Loucy (cell line): Measurements from ENCODE around the gene RAD54L.
"Not testable (repeated sequence)": the region's sequence is repeated elsewhere in the genome, so short reads cannot be mapped to it uniquely, and the experiment has no call there.

Source experiments
- H2AFZ ChIP-seq: fragments of 200-600 bp; sonication (generic); 2 replicates; pipeline ENCODE4 v1.6.0; 2016; ENCODE audit warnings: antibody characterized with exemption, mild to moderate bottlenecking, low read length, moderate library complexity
- H3F3A ChIP-seq: fragments of 200-600 bp; 2 replicates; pipeline ENCODE4 v1.6.0; 2016; ENCODE audit warnings: antibody characterized with exemption, low read depth, mild to moderate bottlenecking
- H3K27me3 ChIP-seq: fragments of 200-600 bp; sonication (generic); 2 replicates; pipeline ENCODE4 v1.6.1; 2014; ENCODE audit warnings: low read length, mild to moderate bottlenecking; ENCODE audit not compliant: insufficient read depth, poor library complexity, severe bottlenecking
- H3K36me3 ChIP-seq: fragments of 200-600 bp; sonication (generic); 2 replicates; pipeline ENCODE4 v1.6.1; 2016; ENCODE audit warnings: low read length; ENCODE audit not compliant: insufficient read depth
- H3K4me1 ChIP-seq: fragments of 200-600 bp; sonication (generic); 2 replicates; pipeline ENCODE4 v1.5.1; 2014; ENCODE audit warnings: low read length, mild to moderate bottlenecking; ENCODE audit not compliant: insufficient read depth, poor library complexity, severe bottlenecking
- H3K4me2 ChIP-seq: fragments of 200-600 bp; sonication (generic); 2 replicates; pipeline ENCODE4 v1.6.0; 2014; ENCODE audit warnings: antibody characterized with exemption, low read length, low read depth, mild to moderate bottlenecking; ENCODE audit not compliant: poor library complexity, severe bottlenecking
- H3K4me3 ChIP-seq: fragments of 200-600 bp; sonication (generic); 2 replicates; pipeline ENCODE4 v1.5.1; 2014; ENCODE audit warnings: low read length, mild to moderate bottlenecking, mixed read lengths; ENCODE audit not compliant: poor library complexity, severe bottlenecking
- H3K79me2 ChIP-seq: fragments of 200-600 bp; sonication (generic); 2 replicates; pipeline ENCODE4 v1.6.1; 2014; ENCODE audit warnings: low read length; ENCODE audit not compliant: insufficient read depth
- H3K9ac ChIP-seq: fragments of 200-600 bp; sonication (generic); 2 replicates; pipeline ENCODE4 v1.6.0; 2014; ENCODE audit warnings: mild to moderate bottlenecking, low read depth, low read length, moderate library complexity; ENCODE audit not compliant: poor library complexity, severe bottlenecking
- H3K9me2 ChIP-seq: fragments of 200-600 bp; sonication (generic); replicated peaks from 2 replicates; pipeline ENCODE4 v1.6.1; 2016; ENCODE audit warnings: low read depth, low read length, mixed read lengths
- H3K9me3 ChIP-seq: fragments of 200-600 bp; sonication (generic); 2 replicates; pipeline ENCODE4 v1.6.1; 2014; ENCODE audit warnings: mild to moderate bottlenecking, antibody characterized with exemption, low read length, low read depth; ENCODE audit not compliant: insufficient read depth
- H4K20me1 ChIP-seq: fragments of 200-600 bp; sonication (generic); 2 replicates; pipeline ENCODE4 v1.6.0; 2014; ENCODE audit warnings: antibody characterized with exemption, low read length, mild to moderate bottlenecking; ENCODE audit not compliant: insufficient read depth, poor library complexity, severe bottlenecking
- EZH2phosphoT487 ChIP-seq: fragments of 200-600 bp; IDR thresholded peaks from 2 replicates; pipeline ENCODE4 v1.6.1; 2018; ENCODE audit warnings: antibody characterized with exemption, mild to moderate bottlenecking, moderate library complexity, borderline replicate concordance
- TF ChIP-seq, protein P1 (sequence below): fragments of 200-600 bp; sonication (generic); conservative IDR thresholded peaks from 2 replicates; pipeline ENCODE4 v1.5.1; 2014; ENCODE audit warnings: mild to moderate bottlenecking, antibody characterized with exemption, low read length

RAD54L gene

DNA sequence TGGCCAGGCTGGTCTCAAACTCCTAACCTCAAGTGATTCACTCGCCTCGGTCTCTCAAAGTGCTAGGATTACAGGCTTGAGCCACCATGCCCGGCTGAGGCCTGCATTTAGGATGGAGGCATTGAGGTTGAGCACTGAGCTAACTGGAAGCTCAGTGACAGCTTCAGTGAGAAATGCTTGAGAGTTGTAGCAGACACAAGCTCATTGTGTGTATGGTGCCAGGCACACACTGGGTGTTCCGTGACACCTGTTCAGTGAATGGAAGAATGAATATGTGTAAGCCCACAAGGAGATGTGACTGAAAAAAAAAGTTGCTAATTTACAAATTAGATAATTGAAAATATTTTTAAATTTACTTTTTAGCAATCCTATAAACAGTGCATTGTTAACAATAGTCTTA lies 22.6 kb upstream of the RAD54L start:
- Histone ChIP-seq H3K36me3 (no peaks in the 10 kb centered on the region), H3F3A (no peaks in the 10 kb centered on the region), H3K9ac (no peak overlapping the region), H3K4me3 (no peak overlapping the region), H3K9me2 (no peaks in the 10 kb centered on the region), H3K9me3 (no peaks in the 10 kb centered on the region), H3K27me3 (no peaks in the 10 kb centered on the region), H3K79me2 (no peaks in the 10 kb centered on the region), H3K4me2 (no peak overlapping the region), H4K20me1 (no peaks in the 10 kb centered on the region), H3K4me1 (no peaks in the 10 kb centered on the region), H2AFZ (no peak overlapping the region)
- no peak for TF ChIP-seq EZH2phosphoT487
- TF ChIP-seq, protein P1, sequence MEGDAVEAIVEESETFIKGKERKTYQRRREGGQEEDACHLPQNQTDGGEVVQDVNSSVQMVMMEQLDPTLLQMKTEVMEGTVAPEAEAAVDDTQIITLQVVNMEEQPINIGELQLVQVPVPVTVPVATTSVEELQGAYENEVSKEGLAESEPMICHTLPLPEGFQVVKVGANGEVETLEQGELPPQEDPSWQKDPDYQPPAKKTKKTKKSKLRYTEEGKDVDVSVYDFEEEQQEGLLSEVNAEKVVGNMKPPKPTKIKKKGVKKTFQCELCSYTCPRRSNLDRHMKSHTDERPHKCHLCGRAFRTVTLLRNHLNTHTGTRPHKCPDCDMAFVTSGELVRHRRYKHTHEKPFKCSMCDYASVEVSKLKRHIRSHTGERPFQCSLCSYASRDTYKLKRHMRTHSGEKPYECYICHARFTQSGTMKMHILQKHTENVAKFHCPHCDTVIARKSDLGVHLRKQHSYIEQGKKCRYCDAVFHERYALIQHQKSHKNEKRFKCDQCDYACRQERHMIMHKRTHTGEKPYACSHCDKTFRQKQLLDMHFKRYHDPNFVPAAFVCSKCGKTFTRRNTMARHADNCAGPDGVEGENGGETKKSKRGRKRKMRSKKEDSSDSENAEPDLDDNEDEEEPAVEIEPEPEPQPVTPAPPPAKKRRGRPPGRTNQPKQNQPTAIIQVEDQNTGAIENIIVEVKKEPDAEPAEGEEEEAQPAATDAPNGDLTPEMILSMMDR = no peak

- H4K20me1 ChIP-seq, H3K27me3 ChIP-seq, H3K9ac ChIP-seq, H3K9me3 ChIP-seq, H3F3A ChIP-seq, H2AFZ ChIP-seq, H3K36me3 ChIP-seq, H3K4me1 ChIP-seq, H3K79me2 ChIP-seq, H3K4me2 ChIP-seq, H3K4me3 ChIP-seq, H3K9me2 ChIP-seq: not testable (repeated sequence)
Observed at GRCh38 chr1:46231231-46231630, 16.3 kb upstream of the RAD54L start.

DNA sequence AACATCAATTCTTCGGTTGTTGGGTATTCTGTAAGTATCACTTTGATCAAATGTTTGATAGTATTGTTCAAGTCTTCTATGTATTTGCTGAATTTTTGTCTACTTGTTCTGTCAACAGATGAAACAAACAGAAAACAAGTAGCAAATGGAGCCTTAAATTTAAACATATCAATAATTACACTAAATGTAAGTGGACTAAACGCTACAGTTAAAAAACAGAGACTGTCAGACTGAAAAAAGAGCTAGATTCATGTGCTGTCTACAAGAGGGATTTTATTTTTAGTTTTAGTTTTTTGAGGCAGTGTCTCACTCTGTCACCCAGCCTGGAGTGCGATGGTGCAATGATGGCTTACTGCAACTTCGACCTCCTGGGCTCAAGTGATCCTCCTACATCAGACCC lies 10.7 kb upstream of the RAD54L start:
- no peaks in the 10 kb centered on the region for H3K4me1 ChIP-seq
- no peaks in the 10 kb centered on the region for H3K36me3 ChIP-seq

DNA sequence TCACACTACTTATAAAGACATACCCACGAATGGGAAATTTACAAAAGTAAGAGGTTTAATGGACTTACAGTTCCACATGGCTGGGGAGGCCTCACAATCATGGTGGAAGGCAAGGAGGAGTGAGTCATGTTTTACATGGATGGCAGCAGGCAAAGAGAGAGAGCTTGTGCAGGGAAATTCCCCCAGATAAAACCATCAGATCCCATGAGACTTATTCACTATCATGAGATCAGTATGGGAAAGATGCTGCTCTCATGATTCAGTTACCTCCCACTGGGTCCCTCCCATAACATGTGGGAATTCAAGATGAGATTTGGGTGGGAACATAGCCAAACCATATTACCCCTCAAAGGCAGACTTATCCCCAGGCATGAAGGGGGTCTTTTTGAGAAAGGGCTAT lies 8.7 kb upstream of the RAD54L start:
- not testable (repeated sequence) for H3K4me2 ChIP-seq, H2AFZ ChIP-seq, H3K9ac ChIP-seq, H3F3A ChIP-seq, H3K9me2 ChIP-seq, H3K9me3 ChIP-seq, H3K27me3 ChIP-seq, H3K4me3 ChIP-seq, H4K20me1 ChIP-seq, H3K4me1 ChIP-seq, H3K36me3 ChIP-seq, H3K79me2 ChIP-seq

More for the DNA sequence above, 10.7 kb upstream of the RAD54L start:
- Histone ChIP-seq H3K9ac (no peak overlapping the region), H2AFZ (no peak overlapping the region), H3K27me3 (no peaks in the 10 kb centered on the region), H3K9me2 (no peaks in the 10 kb centered on the region), H4K20me1 (no peaks in the 10 kb centered on the region), H3K79me2 (no peaks in the 10 kb centered on the region), H3K9me3 (peaks cover 7% of the 10 kb centered on the region; the same call in 1 of the 2 replicates), H3K4me2 (no peak overlapping the region), H3F3A (no peaks in the 10 kb centered on the region), H3K4me3 (no peak overlapping the region)
- TF ChIP-seq, protein P1 = no peak
- no peak for TF ChIP-seq EZH2phosphoT487

DNA sequence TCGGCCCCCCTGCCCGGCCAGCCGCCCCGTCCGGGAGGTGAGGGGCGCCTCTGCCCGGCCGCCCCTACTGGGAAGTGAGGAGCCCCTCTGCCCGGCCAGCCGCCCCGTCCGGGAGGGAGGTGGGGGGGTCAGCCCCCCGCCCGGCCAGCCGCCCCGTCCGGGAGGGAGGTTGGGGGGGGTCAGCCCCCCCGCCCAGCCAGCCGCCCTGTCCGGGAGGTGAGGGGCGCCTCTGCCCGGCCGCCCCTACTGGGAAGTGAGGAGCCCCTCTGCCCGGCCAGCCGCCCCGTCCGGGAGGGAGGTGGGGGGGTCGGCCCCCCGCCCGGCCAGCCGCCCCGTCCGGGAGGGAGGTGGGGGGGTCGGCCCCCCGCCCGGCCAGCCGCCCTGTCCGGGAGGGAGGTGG lies 5.8 kb upstream of the RAD54L start:
- H3K9ac ChIP-seq, H3K27me3 ChIP-seq, H3K36me3 ChIP-seq, H3K4me1 ChIP-seq, H4K20me1 ChIP-seq, H3K9me3 ChIP-seq, H3K9me2 ChIP-seq, H2AFZ ChIP-seq, H3K4me2 ChIP-seq, H3F3A ChIP-seq, H3K4me3 ChIP-seq, H3K79me2 ChIP-seq: not testable (repeated sequence)
